Measurements from ENCODE around the gene MVB12B. TPM values are rescaled to one million over a fixed set of nuclear protein-coding genes. Genes with fewer than 3 reads are reported as not detected.
"Not testable (repeated sequence)": the region's sequence is repeated elsewhere in the genome, so short reads cannot be mapped to it uniquely, and the experiment has no call there.

The MVB12B gene
- total RNA-seq, 1 experiment from 2014 or later, result 5.8 TPM

DNA sequence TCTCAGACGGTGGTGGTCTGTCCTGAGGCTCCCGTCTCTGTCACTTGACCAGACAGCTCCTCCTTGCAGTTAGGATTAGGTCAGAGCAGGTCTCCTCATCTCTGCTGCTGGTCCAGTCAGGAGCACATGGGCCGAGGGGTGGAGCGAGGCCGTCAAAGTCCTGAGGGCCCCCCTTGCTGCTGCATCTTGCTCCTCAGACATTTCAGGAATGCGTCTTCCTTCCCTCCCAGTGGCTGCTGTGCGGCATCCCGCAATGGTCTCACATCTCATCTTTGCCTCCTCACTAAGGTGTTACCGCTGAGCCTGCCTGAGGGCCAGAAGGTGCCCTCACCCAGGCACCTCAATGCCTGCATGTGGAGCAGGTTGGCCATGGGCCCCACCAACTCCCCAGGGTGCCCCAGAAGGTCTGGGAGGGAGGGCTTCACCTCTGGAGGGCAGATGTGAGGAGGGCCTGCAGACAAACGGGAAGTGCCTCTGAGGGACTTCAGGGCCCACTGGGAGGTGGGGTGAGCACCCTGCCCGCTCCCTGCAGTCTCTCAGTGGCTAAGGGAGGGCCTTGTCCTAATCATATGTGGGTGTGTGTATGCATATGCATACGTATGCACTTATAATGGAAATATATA is 149.4 kb downstream of the MVB12B start:
- no peak overlapping the region for H2BK20ac ChIP-seq (ENCODE audit: low read depth, low read length, poor library complexity, severe bottlenecking)
- H3K27me3 Mint-ChIP-seq (ENCODE audit: low read depth), result peaks cover 2% of the 10 kb centered on the region
- no peaks in the 10 kb centered on the region for H3K79me2 ChIP-seq (ENCODE audit: insufficient read depth, low read length)
- H4K20me1 ChIP-seq (ENCODE audit: control insufficient read depth, insufficient read depth, insufficient read length), result no peaks in the 10 kb centered on the region
- H3K27ac Mint-ChIP-seq, result no peak overlapping the region; a peak in 1 of 7 replicates
- H3K36me3 Mint-ChIP-seq (ENCODE audit: insufficient read depth in 1 of 3, low read depth in 3 of 3), result peaks cover 0 to 6% (median 0%) of the 10 kb centered on the region in 3 experiments; a peak in 3 of 7 replicates
- H2BK5ac ChIP-seq (ENCODE audit: insufficient read length, low read length), result no peak overlapping the region
- H2BK15ac ChIP-seq (ENCODE audit: low read depth, low read length), result no peak overlapping the region
- H3K9me3 ChIP-seq (ENCODE audit: control insufficient read depth, low read depth, low read length), result no peaks in the 10 kb centered on the region
- no peaks in the 10 kb centered on the region for H3K79me1 ChIP-seq (ENCODE audit: insufficient read depth, low read depth, low read length, poor library complexity, severe bottlenecking)
- no peak overlapping the region for H3K27ac ChIP-seq (ENCODE audit: insufficient read length, low read depth, low read length)
- H3K18ac ChIP-seq (ENCODE audit: insufficient read length, low read depth, low read length), result no peak overlapping the region
- H4K91ac ChIP-seq (ENCODE audit: insufficient read length, low read depth, low read length), result no peak overlapping the region
- H3K14ac ChIP-seq (ENCODE audit: insufficient read depth, low read length), result no peak overlapping the region
- H4K5ac ChIP-seq (ENCODE audit: insufficient read length, low read depth, low read length), result no peak overlapping the region
- H2AFZ ChIP-seq (ENCODE audit: low read length), result no peak overlapping the region
- H3K4me3 Mint-ChIP-seq, result no peak overlapping the region
- H3K9me3 Mint-ChIP-seq, result peaks cover 0 to 2% of the 10 kb centered on the region in 2 experiments; a peak in 1 of 5 replicates
- no peak overlapping the region for H3K9ac ChIP-seq (ENCODE audit: extremely low read depth, insufficient read length, low read length)
- no peaks in the 10 kb centered on the region; the same call in 1 of the 2 replicates for H3K4me1 ChIP-seq (ENCODE audit: insufficient read depth, low read length)
- H2AK5ac ChIP-seq (ENCODE audit: insufficient read length, low read length), result no peak overlapping the region
- H3K23me2 ChIP-seq (ENCODE audit: insufficient read length, low read depth, low read length, poor library complexity, severe bottlenecking), result no peaks in the 10 kb centered on the region
- no CpG with 5 or more reads among the region's 12 CpGs for WGBS (ENCODE audit: extremely low coverage, insufficient read length, low lambda C conversion rate)
- H4K8ac ChIP-seq (replicated peaks; ENCODE audit: insufficient read length, low read depth, low read length), result no peak overlapping the region
- TF ChIP-seq, protein P1, sequence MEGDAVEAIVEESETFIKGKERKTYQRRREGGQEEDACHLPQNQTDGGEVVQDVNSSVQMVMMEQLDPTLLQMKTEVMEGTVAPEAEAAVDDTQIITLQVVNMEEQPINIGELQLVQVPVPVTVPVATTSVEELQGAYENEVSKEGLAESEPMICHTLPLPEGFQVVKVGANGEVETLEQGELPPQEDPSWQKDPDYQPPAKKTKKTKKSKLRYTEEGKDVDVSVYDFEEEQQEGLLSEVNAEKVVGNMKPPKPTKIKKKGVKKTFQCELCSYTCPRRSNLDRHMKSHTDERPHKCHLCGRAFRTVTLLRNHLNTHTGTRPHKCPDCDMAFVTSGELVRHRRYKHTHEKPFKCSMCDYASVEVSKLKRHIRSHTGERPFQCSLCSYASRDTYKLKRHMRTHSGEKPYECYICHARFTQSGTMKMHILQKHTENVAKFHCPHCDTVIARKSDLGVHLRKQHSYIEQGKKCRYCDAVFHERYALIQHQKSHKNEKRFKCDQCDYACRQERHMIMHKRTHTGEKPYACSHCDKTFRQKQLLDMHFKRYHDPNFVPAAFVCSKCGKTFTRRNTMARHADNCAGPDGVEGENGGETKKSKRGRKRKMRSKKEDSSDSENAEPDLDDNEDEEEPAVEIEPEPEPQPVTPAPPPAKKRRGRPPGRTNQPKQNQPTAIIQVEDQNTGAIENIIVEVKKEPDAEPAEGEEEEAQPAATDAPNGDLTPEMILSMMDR (conservative IDR thresholded peaks at IDR 0.05), result no peak
- no peak overlapping the region for H2BK120ac ChIP-seq (ENCODE audit: low read depth, low read length, poor library complexity, severe bottlenecking)
- no peak overlapping the region for H3K56ac ChIP-seq (ENCODE audit: insufficient read length, low read depth, low read length)
- H2BK12ac ChIP-seq (ENCODE audit: insufficient read length, low read depth, low read length), result no peak overlapping the region
- no peak for DNase-seq
- H3K4me2 ChIP-seq (ENCODE audit: insufficient read depth, insufficient read length, low read length), result no peak overlapping the region
- peaks cover 16 to 34% of the 10 kb centered on the region in 2 experiments for H3K4me1 Mint-ChIP-seq
- H3K4ac ChIP-seq (ENCODE audit: low read depth, low read length), result no peak overlapping the region
- H3K27me3 ChIP-seq (ENCODE audit: insufficient read depth, low read length), result no peaks in the 10 kb centered on the region
- H3K23ac ChIP-seq (ENCODE audit: insufficient read length, low read depth, low read length), result no peak overlapping the region
- no peak overlapping the region for H3T11ph ChIP-seq (ENCODE audit: low read length)

DNA sequence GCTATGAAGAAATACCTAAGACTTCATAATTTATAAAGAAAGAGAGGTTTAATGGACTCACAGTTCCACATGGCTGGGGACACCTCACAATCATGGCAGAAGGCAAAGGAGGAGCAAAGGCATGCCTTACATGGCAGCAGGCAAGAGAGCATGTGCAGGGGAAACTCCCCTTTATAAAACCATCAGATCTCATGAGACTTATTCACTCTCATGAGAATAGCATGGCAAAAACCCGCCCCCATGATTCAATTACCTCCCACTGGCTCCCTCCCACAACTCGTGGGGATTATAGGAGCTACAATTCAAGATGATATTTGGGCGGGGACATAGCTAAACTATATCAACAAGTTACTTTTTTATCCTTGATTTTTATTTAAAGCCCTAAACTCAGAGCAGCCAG is 150.8 kb downstream of the MVB12B start:
- not testable (repeated sequence) for H2BK5ac ChIP-seq (ENCODE audit: insufficient read length, low read length); H3K36me3 Mint-ChIP-seq (ENCODE audit: insufficient read depth in 1 of 3, low read depth in 3 of 3); H3T11ph ChIP-seq (ENCODE audit: low read length); H2BK12ac ChIP-seq (ENCODE audit: insufficient read length, low read depth, low read length); H2BK15ac ChIP-seq (ENCODE audit: low read depth, low read length); H2BK20ac ChIP-seq (ENCODE audit: low read depth, low read length, poor library complexity, severe bottlenecking); H3K27me3 Mint-ChIP-seq (ENCODE audit: low read depth); DNase-seq; H3K23me2 ChIP-seq (ENCODE audit: insufficient read length, low read depth, low read length, poor library complexity, severe bottlenecking); H4K8ac ChIP-seq (replicated peaks; ENCODE audit: insufficient read length, low read depth, low read length); H2AK5ac ChIP-seq (ENCODE audit: insufficient read length, low read length); H3K79me2 ChIP-seq (ENCODE audit: insufficient read depth, low read length); H3K4me1 ChIP-seq (ENCODE audit: insufficient read depth, low read length); H2BK120ac ChIP-seq (ENCODE audit: low read depth, low read length, poor library complexity, severe bottlenecking); H3K4me3 Mint-ChIP-seq; H3K4me2 ChIP-seq (ENCODE audit: insufficient read depth, insufficient read length, low read length); H3K56ac ChIP-seq (ENCODE audit: insufficient read length, low read depth, low read length); H3K14ac ChIP-seq (ENCODE audit: insufficient read depth, low read length); H3K27ac Mint-ChIP-seq; H3K9ac ChIP-seq (ENCODE audit: extremely low read depth, insufficient read length, low read length); H3K79me1 ChIP-seq (ENCODE audit: insufficient read depth, low read depth, low read length, poor library complexity, severe bottlenecking); H3K18ac ChIP-seq (ENCODE audit: insufficient read length, low read depth, low read length); H3K27ac ChIP-seq (ENCODE audit: insufficient read length, low read depth, low read length); H3K9me3 Mint-ChIP-seq; H3K4ac ChIP-seq (ENCODE audit: low read depth, low read length); H2AFZ ChIP-seq (ENCODE audit: low read length); H3K9me3 ChIP-seq (ENCODE audit: control insufficient read depth, low read depth, low read length); H4K5ac ChIP-seq (ENCODE audit: insufficient read length, low read depth, low read length); H3K27me3 ChIP-seq (ENCODE audit: insufficient read depth, low read length); H4K91ac ChIP-seq (ENCODE audit: insufficient read length, low read depth, low read length); H3K23ac ChIP-seq (ENCODE audit: insufficient read length, low read depth, low read length); H4K20me1 ChIP-seq (ENCODE audit: control insufficient read depth, insufficient read depth, insufficient read length)
- no CpG with 5 or more reads among the region's 3 CpGs for WGBS (ENCODE audit: extremely low coverage, insufficient read length, low lambda C conversion rate)
- H3K4me1 Mint-ChIP-seq, result peaks cover 2 to 22% of the 10 kb centered on the region in 2 experiments
